ENCODE measurements around the gene POPDC2. TPM values are rescaled to one million over a fixed set of nuclear protein-coding genes. Genes with fewer than 3 reads are reported as not detected.

POPDC2 gene
- total RNA-seq, 1 donor from 2014 or later, result 0.63 TPM

GRCh38 chr3:119642746-119643473 lies 17.5 kb downstream of the POPDC2 start:
- H3K4me3 Mint-ChIP-seq, result no peak overlapping the region
- peaks cover 34% of the 10 kb centered on the region for H3K4me1 Mint-ChIP-seq
- no peaks in the 10 kb centered on the region for H3K27me3 Mint-ChIP-seq
- no peak for DNase-seq
- intact Hi-C loops (cut with micrococcal nuclease), result loop anchor here (2.0 kb wide), 1 partner anchor 320 kb away; no protein-coding TSS in a partner anchor
- peak overlapping the region; percentile 14 for H3K27ac Mint-ChIP-seq
- peaks cover 13% of the 10 kb centered on the region for H3K36me3 Mint-ChIP-seq (ENCODE audit: low read depth)
- H3K9me3 Mint-ChIP-seq, result peaks cover 11% of the 10 kb centered on the region

GRCh38 chr3:119641416-119641815 lies 19.0 kb downstream of the POPDC2 start:
- Mint-ChIP-seq H3K27me3 (no peaks in the 10 kb centered on the region), H3K9me3 (peaks cover 19% of the 10 kb centered on the region), H3K36me3 (ENCODE audit: low read depth) (peaks cover 15% of the 10 kb centered on the region), H3K4me1 (peaks cover 44% of the 10 kb centered on the region), H3K4me3 (no peak overlapping the region), H3K27ac (no peak overlapping the region)
- intact Hi-C loops (cut with micrococcal nuclease), result no loop called here
- no peak for DNase-seq

GRCh38 chr3:119639494-119640350 lies 20.7 kb downstream of the POPDC2 start:
- intact Hi-C loops (cut with micrococcal nuclease), result loop anchor here (1.0 to 5.0 kb wide), 9 partner anchors 11 to 402 kb away; partner anchors contain the start of genes ARHGAP31, TIMMDC1 and TMEM39A
- Mint-ChIP-seq H3K4me3 (no peak overlapping the region), H3K27ac (peak overlapping the region; percentile 95), H3K9me3 (peaks cover 19% of the 10 kb centered on the region), H3K4me1 (peaks cover 44% of the 10 kb centered on the region), H3K27me3 (no peaks in the 10 kb centered on the region), H3K36me3 (ENCODE audit: low read depth) (peaks cover 15% of the 10 kb centered on the region)
- peak; percentile 64 for DNase-seq

GRCh38 chr3:119637679-119638477 lies 22.5 kb downstream of the POPDC2 start:
- Mint-ChIP-seq H3K4me1 (peaks cover 36% of the 10 kb centered on the region), H3K9me3 (peaks cover 19% of the 10 kb centered on the region), H3K4me3 (peak overlapping the region; percentile 75), H3K27ac (peak overlapping the region; percentile 95), H3K27me3 (no peaks in the 10 kb centered on the region), H3K36me3 (ENCODE audit: low read depth) (peaks cover 15% of the 10 kb centered on the region)
- peak; percentile 68 for DNase-seq
- intact Hi-C loops (cut with micrococcal nuclease), result loop anchor here (1.0 to 5.0 kb wide), 6 partner anchors 33 to 401 kb away; partner anchors contain the start of genes COX17 and TIMMDC1

GRCh38 chr3:119636891-119637611 lies 23.3 kb downstream of the POPDC2 start:
- Mint-ChIP-seq H3K4me1 (peaks cover 31% of the 10 kb centered on the region), H3K36me3 (ENCODE audit: low read depth) (peaks cover 15% of the 10 kb centered on the region), H3K9me3 (peaks cover 19% of the 10 kb centered on the region), H3K27me3 (no peaks in the 10 kb centered on the region), H3K4me3 (no peak overlapping the region), H3K27ac (no peak overlapping the region)
- intact Hi-C loops (cut with micrococcal nuclease), result loop anchor here (5.0 kb wide), 2 partner anchors 55 to 400 kb away; no protein-coding TSS in a partner anchor
- no peak for DNase-seq

- Mint-ChIP-seq H3K9me3 (peaks cover 17% of the 10 kb centered on the region), H3K27ac (no peak overlapping the region), H3K4me1 (peaks cover 31% of the 10 kb centered on the region), H3K36me3 (ENCODE audit: low read depth) (peaks cover 12% of the 10 kb centered on the region), H3K27me3 (no peaks in the 10 kb centered on the region), H3K4me3 (no peak overlapping the region)
- no peak for DNase-seq
- intact Hi-C loops (cut with micrococcal nuclease), result loop anchor here (5.0 kb wide), 2 partner anchors 54 to 399 kb away; no protein-coding TSS in a partner anchor
These were observed 24.1 kb downstream of the POPDC2 start for GRCh38 chr3:119636249-119636648.

- Mint-ChIP-seq H3K4me1 (peaks cover 34% of the 10 kb centered on the region), H3K27me3 (no peaks in the 10 kb centered on the region), H3K36me3 (ENCODE audit: low read depth) (peaks cover 11% of the 10 kb centered on the region), H3K27ac (no peak overlapping the region), H3K9me3 (peaks cover 14% of the 10 kb centered on the region), H3K4me3 (no peak overlapping the region)
- DNase-seq, result no peak
- intact Hi-C loops (cut with micrococcal nuclease), result loop anchor here (5.0 kb wide), 2 partner anchors 53 to 398 kb away; no protein-coding TSS in a partner anchor
These were observed 24.7 kb downstream of the POPDC2 start for GRCh38 chr3:119635719-119636118.

GRCh38 chr3:119632829-119633228 lies 27.6 kb downstream of the POPDC2 start:
- no peak overlapping the region for H3K4me3 Mint-ChIP-seq
- H3K4me1 Mint-ChIP-seq, result peaks cover 31% of the 10 kb centered on the region
- H3K27ac Mint-ChIP-seq, result no peak overlapping the region
- no peak for DNase-seq
- H3K36me3 Mint-ChIP-seq (ENCODE audit: low read depth), result peaks cover 1% of the 10 kb centered on the region
- H3K9me3 Mint-ChIP-seq, result peaks cover 7% of the 10 kb centered on the region
- H3K27me3 Mint-ChIP-seq, result no peaks in the 10 kb centered on the region
- intact Hi-C loops (cut with micrococcal nuclease), result no loop called here

- H3K36me3 Mint-ChIP-seq (ENCODE audit: low read depth), result no peaks in the 10 kb centered on the region
- intact Hi-C loops (cut with micrococcal nuclease), result no loop called here
- H3K27ac Mint-ChIP-seq, result no peak overlapping the region
- DNase-seq, result no peak
- H3K4me3 Mint-ChIP-seq, result no peak overlapping the region
- peaks cover 3% of the 10 kb centered on the region for H3K9me3 Mint-ChIP-seq
- H3K27me3 Mint-ChIP-seq, result no peaks in the 10 kb centered on the region
- peaks cover 33% of the 10 kb centered on the region for H3K4me1 Mint-ChIP-seq
These were observed 28.2 kb downstream of the POPDC2 start for GRCh38 chr3:119632216-119632615.

- H3K9me3 Mint-ChIP-seq, result no peaks in the 10 kb centered on the region
- no peaks in the 10 kb centered on the region for H3K27me3 Mint-ChIP-seq
- H3K4me1 Mint-ChIP-seq, result peaks cover 32% of the 10 kb centered on the region
- H3K27ac Mint-ChIP-seq, result no peak overlapping the region
- H3K36me3 Mint-ChIP-seq (ENCODE audit: low read depth), result no peaks in the 10 kb centered on the region
- intact Hi-C loops (cut with micrococcal nuclease), result no loop called here
- DNase-seq, result no peak
- no peak overlapping the region for H3K4me3 Mint-ChIP-seq
These were observed 28.9 kb downstream of the POPDC2 start for GRCh38 chr3:119631516-119631915.

- Mint-ChIP-seq H3K4me3 (no peak overlapping the region), H3K36me3 (ENCODE audit: low read depth) (no peaks in the 10 kb centered on the region), H3K27ac (no peak overlapping the region), H3K4me1 (peaks cover 31% of the 10 kb centered on the region), H3K27me3 (no peaks in the 10 kb centered on the region), H3K9me3 (no peaks in the 10 kb centered on the region)
- intact Hi-C loops (cut with micrococcal nuclease), result no loop called here
- DNase-seq, result no peak
These were observed 29.5 kb downstream of the POPDC2 start for GRCh38 chr3:119630880-119631329.

GRCh38 chr3:119630128-119630879 lies 30.1 kb downstream of the POPDC2 start:
- Mint-ChIP-seq H3K27ac (no peak overlapping the region), H3K27me3 (no peaks in the 10 kb centered on the region), H3K36me3 (ENCODE audit: low read depth) (no peaks in the 10 kb centered on the region), H3K4me1 (peaks cover 31% of the 10 kb centered on the region), H3K9me3 (no peaks in the 10 kb centered on the region), H3K4me3 (no peak overlapping the region)
- intact Hi-C loops (cut with micrococcal nuclease), result no loop called here
- no peak for DNase-seq
